ENCODE measurements around the gene HIPK4.

- TF ChIP-seq CTCF (conservative IDR thresholded peaks at IDR 0.05; ENCODE audit: low read depth, low read length), result no peak
- no peak for TF ChIP-seq SMC3 (IDR thresholded peaks at IDR 0.05; ENCODE audit: low read depth, low read length)
Measured at GRCh38 chr19:40411958-40412499, 22.0 kb upstream of the HIPK4 start.

Measured in IMR-90 (cell line).